Hepatocyte (in vitro differentiated cells): ENCODE results near the gene GTPBP3. TPM values are rescaled to one million over a fixed set of nuclear protein-coding genes. Genes with fewer than 3 reads are reported as not detected.

Source experiments
- DNase-seq: peaks from one replicate; pipeline ENCODE4 v3.0.0-alpha.2; 2016; ENCODE audit warnings: low spot score
- H2AFZ ChIP-seq: fragments of 200-600 bp; sonication (generic); 2 replicates; pipeline ENCODE4 v1.6.0; 2016; ENCODE audit warnings: antibody characterized with exemption, mild to moderate bottlenecking
- H3K27ac ChIP-seq: fragments of 200-600 bp; sonication (generic); 2 replicates; pipeline ENCODE4 v1.5.1; 2016; ENCODE audit warnings: mild to moderate bottlenecking
- H3K27me3 ChIP-seq: fragments of 200-600 bp; sonication (generic); 2 replicates; pipeline ENCODE4 v1.6.1; 2016
- H3K36me3 ChIP-seq: fragments of 200-600 bp; sonication (generic); replicated peaks from 2 replicates; pipeline ENCODE4 v1.5.1; 2016; ENCODE audit warnings: low read depth; ENCODE audit not compliant: insufficient read depth
- H3K4me1 ChIP-seq: fragments of 200-600 bp; sonication (generic); 2 replicates; pipeline ENCODE4 v1.5.1; 2016; ENCODE audit warnings: mild to moderate bottlenecking, moderate library complexity; ENCODE audit not compliant: insufficient read depth
- H3K4me2 ChIP-seq: fragments of 200-600 bp; sonication (generic); 2 replicates; pipeline ENCODE4 v1.6.0; 2016
- H3K4me3 ChIP-seq: fragments of 200-600 bp; sonication (generic); 2 replicates; pipeline ENCODE4 v1.5.1; 2016; ENCODE audit warnings: mild to moderate bottlenecking
- H3K79me2 ChIP-seq: fragments of 200-600 bp; sonication (generic); 2 replicates; pipeline ENCODE4 v1.6.0; 2017; ENCODE audit warnings: mild to moderate bottlenecking
- H3K9me2 ChIP-seq: fragments of 200-600 bp; sonication (generic); replicated peaks from 2 replicates; pipeline ENCODE4 v1.6.0; 2017; ENCODE audit warnings: mild to moderate bottlenecking; ENCODE audit not compliant: insufficient read depth
- H3K9me3 ChIP-seq: fragments of 200-600 bp; sonication (generic); 2 replicates; pipeline ENCODE4 v1.5.1; 2016; ENCODE audit warnings: low read depth, mild to moderate bottlenecking
- H4K20me1 ChIP-seq: fragments of 200-600 bp; sonication (generic); 2 replicates; pipeline ENCODE4 v1.6.0; 2016; ENCODE audit warnings: mild to moderate bottlenecking; ENCODE audit not compliant: insufficient read depth, poor library complexity, severe bottlenecking
- EZH2 ChIP-seq: fragments of 200-600 bp; sonication (generic); IDR thresholded peaks from 2 replicates; pipeline ENCODE4 v1.6.1; 2016; ENCODE audit warnings: antibody characterized with exemption, mild to moderate bottlenecking, borderline replicate concordance
- EZH2phosphoT487 ChIP-seq: fragments of 200-600 bp; sonication (generic); IDR thresholded peaks from one replicate; pipeline ENCODE4 v1.6.1; 2018; ENCODE audit warnings: antibody characterized with exemption, mild to moderate bottlenecking, low read depth, moderate library complexity; ENCODE audit not compliant: unreplicated experiment, severe bottlenecking
- WGBS: methylation state at CpG from one replicate; pipeline ENCODE4 v1.1.6; 2016; ENCODE audit warnings: low lambda C conversion rate; ENCODE audit errors: missing lambda C conversion rate; 5-methylcytosine and 5-hydroxymethylcytosine counted together
- polyA plus RNA-seq: library from polyadenylated mRNA; unstranded; fragments of >200 nt; fragmentation: Nextera tagmentation; extraction: Ambion mirVana; gene quantifications from 2 replicates; pipeline ENCODE4 v1.2.1, GENCODE V29; 2016
- total RNA-seq: library from RNA; depleted of rRNA; stranded (reverse); fragments of >200 nt; gene quantifications from 2 replicates; pipeline ENCODE4 v1.2.3, GENCODE V29; 2014
- TF ChIP-seq, protein P1 (sequence below): fragments of 200-600 bp; sonication (generic); IDR thresholded peaks from 2 replicates; pipeline ENCODE4 v1.5.1; 2016; ENCODE audit warnings: antibody characterized with exemption, mild to moderate bottlenecking; ENCODE audit not compliant: poor library complexity

GTPBP3 gene
- total RNA-seq = 18.1 and 20.9 TPM in 2 replicates
- 13.2 and 18.1 TPM in 2 replicates for polyA plus RNA-seq

DNA sequence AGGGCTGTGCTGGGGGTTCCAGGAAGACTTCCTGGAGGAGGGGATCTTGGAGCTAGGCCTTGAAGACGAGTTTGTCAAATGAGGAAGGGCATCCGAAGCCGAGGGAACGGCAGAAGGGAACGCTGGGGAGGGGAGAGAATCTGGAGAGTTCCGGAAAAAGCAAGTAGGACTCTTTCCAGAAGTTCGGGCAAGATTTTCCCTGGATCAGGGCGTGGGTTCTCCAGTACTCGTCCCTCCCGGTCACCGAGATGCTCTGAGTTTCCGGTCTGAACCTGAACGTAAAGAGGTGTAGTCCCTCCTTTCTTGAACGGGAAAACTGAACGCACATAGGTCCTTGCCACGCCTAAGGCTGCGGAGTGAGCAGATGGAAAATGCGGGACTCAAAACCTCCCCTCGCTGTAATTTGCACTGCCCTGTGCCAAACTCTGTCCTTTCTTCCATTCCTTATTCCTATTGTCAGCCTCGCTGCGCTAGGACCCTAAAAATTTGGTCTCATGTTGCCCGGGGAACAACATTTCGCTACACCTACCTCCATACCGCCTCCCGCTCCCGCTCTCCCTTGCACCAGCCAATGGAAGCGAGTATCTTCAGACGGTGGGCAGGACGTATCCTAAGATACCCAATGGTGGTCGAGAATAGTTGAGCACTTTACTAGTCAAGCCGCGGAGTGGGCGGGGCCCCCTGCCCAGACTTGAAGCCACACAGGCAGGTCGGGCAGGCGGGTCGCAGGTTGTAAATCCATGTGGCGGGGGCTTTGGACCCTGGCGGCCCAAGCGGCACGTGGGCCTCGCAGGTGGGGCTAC, at the start of gene GTPBP3:
GTPBP3 (plus strand) TSS at position 682 of the 803 bp plus-strand sequence; CDS start at position 741, 59 bp downstream.
- peak; percentile 98 for DNase-seq
- no peaks in the 10 kb centered on the region for H3K27me3 ChIP-seq
- peaks cover 17% of the 10 kb centered on the region for H3K79me2 ChIP-seq
- H3K27ac ChIP-seq = peak within 1 kb of the TSS; percentile 96
- under 1% methylated on average over 41 of the region's 41 CpGs for WGBS
- no peaks in the 10 kb centered on the region for H3K36me3 ChIP-seq
- H2AFZ ChIP-seq = peak within 1 kb of the TSS; percentile 91
- TF ChIP-seq EZH2 (no peak), EZH2phosphoT487 (no peak)
- TF ChIP-seq, protein P1, sequence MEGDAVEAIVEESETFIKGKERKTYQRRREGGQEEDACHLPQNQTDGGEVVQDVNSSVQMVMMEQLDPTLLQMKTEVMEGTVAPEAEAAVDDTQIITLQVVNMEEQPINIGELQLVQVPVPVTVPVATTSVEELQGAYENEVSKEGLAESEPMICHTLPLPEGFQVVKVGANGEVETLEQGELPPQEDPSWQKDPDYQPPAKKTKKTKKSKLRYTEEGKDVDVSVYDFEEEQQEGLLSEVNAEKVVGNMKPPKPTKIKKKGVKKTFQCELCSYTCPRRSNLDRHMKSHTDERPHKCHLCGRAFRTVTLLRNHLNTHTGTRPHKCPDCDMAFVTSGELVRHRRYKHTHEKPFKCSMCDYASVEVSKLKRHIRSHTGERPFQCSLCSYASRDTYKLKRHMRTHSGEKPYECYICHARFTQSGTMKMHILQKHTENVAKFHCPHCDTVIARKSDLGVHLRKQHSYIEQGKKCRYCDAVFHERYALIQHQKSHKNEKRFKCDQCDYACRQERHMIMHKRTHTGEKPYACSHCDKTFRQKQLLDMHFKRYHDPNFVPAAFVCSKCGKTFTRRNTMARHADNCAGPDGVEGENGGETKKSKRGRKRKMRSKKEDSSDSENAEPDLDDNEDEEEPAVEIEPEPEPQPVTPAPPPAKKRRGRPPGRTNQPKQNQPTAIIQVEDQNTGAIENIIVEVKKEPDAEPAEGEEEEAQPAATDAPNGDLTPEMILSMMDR = no peak
- H3K4me3 ChIP-seq = peak within 1 kb of the TSS; percentile 92
- no peaks in the 10 kb centered on the region for H3K9me3 ChIP-seq
- no peaks in the 10 kb centered on the region for H4K20me1 ChIP-seq
- no peaks in the 10 kb centered on the region for H3K9me2 ChIP-seq
- peaks cover 16% of the 10 kb centered on the region for H3K4me1 ChIP-seq
- peak within 1 kb of the TSS; percentile 91 for H3K4me2 ChIP-seq

DNA sequence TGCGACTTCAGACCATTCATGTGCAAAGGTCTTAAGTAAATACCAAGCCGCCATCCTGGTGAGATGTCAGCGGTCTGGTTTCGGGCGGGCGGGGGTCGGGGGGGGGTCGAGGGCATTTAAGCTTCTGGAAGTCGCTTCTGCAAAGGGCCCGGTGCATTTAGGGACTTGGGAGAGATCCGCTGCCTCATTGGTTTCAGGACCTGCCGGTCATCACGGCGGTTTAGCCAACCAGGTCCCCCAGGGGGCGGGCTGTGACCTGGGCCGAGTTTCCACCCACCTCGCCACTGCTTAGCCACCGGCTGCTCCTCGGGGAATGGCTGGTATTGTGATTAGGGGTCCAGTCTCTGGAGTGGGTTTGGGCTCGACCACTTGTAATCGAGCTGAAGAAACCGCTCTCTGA, 47.9 kb upstream of the GTPBP3 start:
- 16% methylated on average over 21 of the region's 22 CpGs for WGBS
- no peaks in the 10 kb centered on the region for H3K9me2 ChIP-seq
- no peak overlapping the region for H3K27ac ChIP-seq
- H3K4me1 ChIP-seq = peaks cover 3% of the 10 kb centered on the region
- H3K79me2 ChIP-seq = no peaks in the 10 kb centered on the region
- DNase-seq = peak; percentile 76
- H3K9me3 ChIP-seq = no peaks in the 10 kb centered on the region
- TF ChIP-seq, protein P1 = no peak
- TF ChIP-seq EZH2 (no peak), EZH2phosphoT487 (no peak)
- H3K4me3 ChIP-seq = no peak overlapping the region
- no peaks in the 10 kb centered on the region for H3K36me3 ChIP-seq
- no peak overlapping the region for H2AFZ ChIP-seq
- no peaks in the 10 kb centered on the region for H3K27me3 ChIP-seq
- no peaks in the 10 kb centered on the region for H4K20me1 ChIP-seq
- H3K4me2 ChIP-seq = peak overlapping the region; percentile 77

DNA sequence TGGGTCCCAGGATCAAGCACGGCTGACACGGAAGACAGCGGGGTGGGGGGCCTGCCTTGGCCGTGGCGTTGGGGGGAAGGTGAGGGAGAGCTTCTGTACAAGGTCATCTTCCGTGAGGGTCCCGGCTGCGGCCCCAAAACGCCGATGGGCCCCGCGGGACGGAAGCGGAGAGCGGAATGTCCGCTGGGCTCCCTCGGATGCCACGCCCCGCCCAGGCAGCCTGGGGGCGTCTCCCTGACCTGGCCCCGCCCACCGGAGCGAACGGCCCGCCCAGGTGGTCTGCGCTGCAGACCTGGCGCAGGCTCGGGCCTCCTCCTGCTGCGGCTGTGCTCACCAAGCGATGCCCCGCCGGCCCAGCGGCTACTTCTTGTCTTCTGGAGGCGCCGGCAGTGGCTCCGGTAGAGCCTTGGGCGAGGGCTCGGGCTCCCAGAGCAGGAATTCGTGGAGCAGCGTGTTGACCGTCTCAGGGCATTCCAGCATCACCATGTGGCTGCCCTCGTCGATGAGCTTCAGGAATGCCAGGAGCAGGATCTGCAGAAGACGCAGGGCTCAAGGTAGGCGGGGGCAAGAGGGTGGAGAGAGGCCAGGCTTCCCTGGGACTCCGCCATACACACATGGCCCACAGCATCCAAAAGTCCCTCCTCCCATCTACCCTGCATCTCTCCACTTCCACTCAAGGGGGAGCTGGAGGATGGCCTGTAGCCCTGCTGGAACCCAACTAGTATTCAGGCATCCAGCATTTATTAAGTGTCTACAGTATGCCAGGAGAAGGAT, 44.9 kb upstream of the GTPBP3 start:
- TF ChIP-seq, protein P1 = peak; percentile 63
- TF ChIP-seq EZH2phosphoT487 = no peak
- TF ChIP-seq EZH2 = no peak
- no peaks in the 10 kb centered on the region for H3K9me2 ChIP-seq
- peak; percentile 89 for DNase-seq
- no peaks in the 10 kb centered on the region for H3K36me3 ChIP-seq
- no peaks in the 10 kb centered on the region for H4K20me1 ChIP-seq
- peak overlapping the region; percentile 55 for H3K4me3 ChIP-seq
- no peaks in the 10 kb centered on the region for H3K9me3 ChIP-seq
- 2% methylated on average over 27 of the region's 46 CpGs for WGBS
- H3K4me1 ChIP-seq = peaks cover 3% of the 10 kb centered on the region
- H3K27me3 ChIP-seq = no peaks in the 10 kb centered on the region
- peak overlapping the region; percentile 77 for H3K27ac ChIP-seq
- H3K4me2 ChIP-seq = peak overlapping the region; percentile 93
- peak overlapping the region; percentile 96 for H2AFZ ChIP-seq
- no peaks in the 10 kb centered on the region for H3K79me2 ChIP-seq
